ENCODE results near the gene HOXA4. TPM values are rescaled to one million over a fixed set of nuclear protein-coding genes. Genes with fewer than 3 reads are reported as not detected.

Gene HOXA4
- total RNA-seq, 3 donors from 2014 or later, result 0.14 TPM; not detected in 2

DNA sequence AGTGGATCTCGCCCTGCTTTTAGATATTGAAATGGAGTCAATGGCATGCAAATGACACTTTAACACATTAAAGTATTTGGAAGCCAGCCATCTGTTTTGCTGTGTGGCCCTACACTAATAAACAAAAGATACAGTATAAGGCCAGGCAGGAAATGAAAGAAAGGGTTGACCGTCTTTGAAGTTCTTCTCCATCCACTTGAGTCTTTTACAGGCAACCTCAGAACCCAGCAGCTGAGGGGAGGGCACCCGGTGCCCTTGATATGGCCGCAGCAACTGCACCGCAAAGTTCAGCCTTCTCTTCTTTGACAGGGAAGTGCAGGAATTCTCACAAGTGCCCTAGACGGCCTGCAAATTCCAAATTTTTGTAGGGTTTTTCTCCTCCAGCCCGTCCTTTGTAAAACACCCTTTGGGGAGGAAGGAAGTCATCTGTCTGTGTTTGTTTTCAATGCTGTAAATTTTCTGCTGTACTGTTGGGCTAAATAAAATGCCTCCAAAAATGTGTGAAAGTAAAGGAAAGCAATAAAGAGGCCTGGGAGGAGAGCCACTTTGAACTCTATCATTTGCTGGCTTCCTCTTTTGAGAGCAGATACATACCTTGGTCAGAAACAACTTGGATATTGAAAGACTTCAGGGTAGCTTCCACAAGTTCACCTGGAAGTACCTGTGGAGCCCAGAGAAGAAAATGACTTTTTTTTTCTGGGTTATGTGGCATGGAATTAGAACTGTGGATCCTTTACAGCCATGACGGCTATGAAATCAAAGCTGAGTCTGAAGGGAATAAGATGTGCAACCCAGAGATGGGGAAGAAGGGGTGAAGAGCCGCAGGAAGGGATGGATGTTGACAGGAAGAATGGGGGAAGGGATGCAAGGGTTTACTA, 38.4 kb downstream of the HOXA4 start:
- Mint-ChIP-seq H3K4me3 (no peak overlapping the region), H3K36me3 (ENCODE audit: insufficient read depth) (no peaks in the 10 kb centered on the region), H3K9me3 (no peaks in the 10 kb centered on the region), H3K27me3 (ENCODE audit: low read depth) (peaks cover 80% of the 10 kb centered on the region), H3K4me1 (ENCODE audit: low read depth) (peaks cover 12% of the 10 kb centered on the region)
- ATAC-seq (no peak), DNase-seq (no peak)

DNA sequence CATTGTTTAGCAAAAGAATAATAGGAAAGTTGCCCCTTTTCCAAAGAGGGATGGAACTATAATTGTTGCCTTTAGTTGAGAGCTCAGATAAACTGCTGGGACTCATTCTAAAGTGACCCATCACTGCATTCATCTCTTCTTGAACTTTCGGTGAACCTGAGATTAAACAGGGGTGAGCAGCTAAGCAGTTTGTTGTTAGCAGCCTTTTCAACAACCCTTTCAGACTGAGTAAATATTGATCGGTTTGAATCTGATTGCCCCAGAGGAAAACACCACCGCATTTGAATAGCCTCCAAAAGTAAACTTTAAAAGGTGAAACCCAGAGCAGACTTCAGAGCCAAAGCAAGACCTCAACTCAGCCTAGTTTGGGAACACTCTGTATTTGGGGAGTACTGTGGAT, 39.5 kb downstream of the HOXA4 start:
- no peak overlapping the region for H3K4me3 Mint-ChIP-seq
- H3K4me1 Mint-ChIP-seq (ENCODE audit: low read depth), result peaks cover 10% of the 10 kb centered on the region
- DNase-seq (no peak), ATAC-seq (no peak)
- H3K36me3 Mint-ChIP-seq (ENCODE audit: insufficient read depth), result no peaks in the 10 kb centered on the region
- peaks cover 84% of the 10 kb centered on the region for H3K27me3 Mint-ChIP-seq (ENCODE audit: low read depth)
- H3K9me3 Mint-ChIP-seq, result no peaks in the 10 kb centered on the region

- peaks cover 3% of the 10 kb centered on the region for H3K4me1 Mint-ChIP-seq (ENCODE audit: low read depth)
- H3K9me3 Mint-ChIP-seq, result no peaks in the 10 kb centered on the region
- peaks cover 73% of the 10 kb centered on the region for H3K27me3 Mint-ChIP-seq (ENCODE audit: low read depth)
- DNase-seq (no peak), ATAC-seq (peak in 1 of 2 donors; percentile 18)
- no peak overlapping the region for H3K4me3 Mint-ChIP-seq
- H3K36me3 Mint-ChIP-seq (ENCODE audit: insufficient read depth), result no peaks in the 10 kb centered on the region
Measured at GRCh38 chr7:27088002-27088922, 42.3 kb downstream of the HOXA4 start.

DNA sequence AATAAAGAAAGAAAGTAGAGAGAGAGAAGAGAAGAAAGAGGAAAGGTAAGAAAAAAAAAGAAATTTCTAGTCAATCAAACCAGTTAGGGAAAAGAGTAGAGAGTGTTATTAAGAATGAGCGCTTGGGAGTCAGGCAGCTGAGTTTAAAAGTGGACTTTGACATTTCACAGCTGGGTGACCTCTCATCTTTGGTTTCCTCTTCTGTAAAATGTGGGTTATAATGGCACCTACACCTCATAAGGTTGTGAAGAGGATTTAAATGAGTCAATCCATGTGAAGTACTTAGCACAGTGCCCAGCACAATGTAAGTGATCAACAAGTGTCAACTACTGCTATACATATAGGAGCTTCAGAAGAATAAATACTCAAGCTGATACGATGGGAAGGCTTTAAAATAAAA, 46.9 kb downstream of the HOXA4 start:
- ATAC-seq (no peak), DNase-seq (no peak)
- H3K4me3 Mint-ChIP-seq, result no peak overlapping the region

GRCh38 chr7:27082171-27082570, 48.4 kb downstream of the HOXA4 start:
- H3K9me3 Mint-ChIP-seq, result no peaks in the 10 kb centered on the region
- peaks cover 16% of the 10 kb centered on the region for H3K27me3 Mint-ChIP-seq (ENCODE audit: low read depth)
- ATAC-seq (no peak), DNase-seq (no peak)
- H3K4me1 Mint-ChIP-seq (ENCODE audit: low read depth), result no peaks in the 10 kb centered on the region
- H3K4me3 Mint-ChIP-seq, result no peak overlapping the region
- H3K36me3 Mint-ChIP-seq (ENCODE audit: insufficient read depth), result no peaks in the 10 kb centered on the region

More for the DNA sequence above, 46.9 kb downstream of the HOXA4 start:
- Mint-ChIP-seq H3K9me3 (no peaks in the 10 kb centered on the region), H3K4me1 (ENCODE audit: low read depth) (peaks cover 3% of the 10 kb centered on the region), H3K27me3 (ENCODE audit: low read depth) (peaks cover 29% of the 10 kb centered on the region), H3K36me3 (ENCODE audit: insufficient read depth) (no peaks in the 10 kb centered on the region)

GRCh38 chr7:27080844-27081436, 49.6 kb downstream of the HOXA4 start:
- Mint-ChIP-seq H3K4me1 (ENCODE audit: low read depth) (no peaks in the 10 kb centered on the region), H3K27me3 (ENCODE audit: low read depth) (peaks cover 11% of the 10 kb centered on the region), H3K9me3 (no peaks in the 10 kb centered on the region), H3K36me3 (ENCODE audit: insufficient read depth) (no peaks in the 10 kb centered on the region), H3K4me3 (no peak overlapping the region)
- DNase-seq, result no peak
- no peak for ATAC-seq

DNA sequence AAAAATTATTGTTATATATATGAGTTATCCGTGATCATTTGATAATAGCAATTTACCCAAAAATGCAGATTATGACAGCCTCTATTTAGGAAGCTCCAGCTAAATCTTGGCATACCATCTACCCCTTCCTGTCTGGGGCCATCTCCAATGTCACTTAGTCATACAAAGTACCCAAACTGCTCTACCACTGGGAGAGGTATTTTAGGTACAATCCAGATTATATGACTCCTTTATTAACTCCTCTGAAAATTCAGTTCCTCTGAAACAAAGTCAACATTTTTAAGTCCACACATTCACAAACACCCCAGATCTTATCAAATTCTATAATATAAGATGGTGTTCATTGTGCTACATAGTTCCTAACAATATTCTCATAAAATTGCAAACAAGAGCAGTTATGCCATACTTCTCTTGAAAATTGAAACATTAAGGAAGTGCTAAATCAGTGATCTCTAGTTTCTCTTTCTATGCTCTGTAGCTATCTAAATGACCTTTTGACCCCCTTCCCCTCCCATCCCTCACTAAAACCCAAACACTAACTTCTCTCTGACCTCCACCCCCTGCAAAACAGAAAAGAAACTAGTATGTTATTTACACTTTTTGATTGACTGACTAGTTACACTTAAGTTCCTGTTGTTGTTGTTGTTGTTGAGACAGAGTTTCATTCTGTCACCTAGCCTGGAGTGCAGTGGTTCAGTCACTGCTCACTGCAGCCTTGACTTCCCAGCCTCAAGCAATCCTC, 51.2 kb downstream of the HOXA4 start:
- H3K9me3 Mint-ChIP-seq, result no peaks in the 10 kb centered on the region
- DNase-seq (no peak), ATAC-seq (no peak)
- H3K4me3 Mint-ChIP-seq, result no peak overlapping the region
- H3K4me1 Mint-ChIP-seq (ENCODE audit: low read depth), result no peaks in the 10 kb centered on the region
- peaks cover 13% of the 10 kb centered on the region for H3K27me3 Mint-ChIP-seq (ENCODE audit: low read depth)
- no peaks in the 10 kb centered on the region for H3K36me3 Mint-ChIP-seq (ENCODE audit: insufficient read depth)

DNA sequence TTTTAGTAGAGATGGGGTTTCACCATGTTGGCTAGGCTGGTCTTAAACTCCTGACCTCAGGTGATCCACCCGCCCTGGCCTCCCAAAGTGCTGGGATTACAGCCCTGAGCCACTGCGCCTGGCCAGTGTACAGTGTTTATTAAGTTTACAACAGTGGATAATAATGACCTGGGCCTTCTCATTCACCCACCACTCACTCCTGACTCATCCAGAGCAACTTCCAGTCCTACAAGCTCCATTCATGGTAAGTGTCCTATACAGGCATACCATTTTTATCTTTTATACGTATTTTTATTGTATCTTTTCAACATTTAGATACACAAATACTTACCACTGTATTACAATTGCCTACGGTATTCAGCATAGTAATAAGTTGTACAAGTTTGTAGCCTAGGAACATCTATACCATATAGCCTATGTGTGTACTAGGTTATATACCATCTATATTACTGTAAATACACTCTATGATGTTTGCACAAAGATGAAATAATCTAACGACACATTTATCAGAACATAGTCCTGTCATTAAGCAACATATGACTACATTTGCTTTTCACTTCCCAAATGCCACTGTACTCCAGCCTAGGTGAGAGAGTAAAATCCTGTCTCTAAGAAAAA, 51.8 kb downstream of the HOXA4 start:
- ATAC-seq (no peak), DNase-seq (no peak)
- Mint-ChIP-seq H3K4me3 (no peak overlapping the region), H3K4me1 (ENCODE audit: low read depth) (no peaks in the 10 kb centered on the region), H3K9me3 (no peaks in the 10 kb centered on the region), H3K27me3 (ENCODE audit: low read depth) (peaks cover 9% of the 10 kb centered on the region), H3K36me3 (ENCODE audit: insufficient read depth) (no peaks in the 10 kb centered on the region)

Other genes with a start within 250 kb of the HOXA4 start
- under 1 TPM; 0.11 to 0.33 (median 0.28) TPM for gene HOXA1, start 34.8 kb downstream of the HOXA4 start, total RNA-seq
- gene HOXA2, start 28.1 kb downstream of the HOXA4 start, total RNA-seq, result not detected
- gene HOXA5, start 12.9 kb upstream of the HOXA4 start, total RNA-seq, result not detected
- not detected for gene HOXA6, start 17.0 kb upstream of the HOXA4 start, total RNA-seq
- gene HOXA3, start 21.8 kb upstream of the HOXA4 start, total RNA-seq, result not detected
- gene HOXA7, start 25.9 kb upstream of the HOXA4 start, total RNA-seq, result not detected
- under 1 TPM in 2 of 3 donors, not detected in 1; 0.28 to 0.76 TPM for gene HOXA9, start 34.8 kb upstream of the HOXA4 start, total RNA-seq
- gene HOXA10, start 43.6 kb upstream of the HOXA4 start, total RNA-seq, result under 1 TPM; 0.08 to 0.14 (median 0.10) TPM
- gene HOXA11, start 54.5 kb upstream of the HOXA4 start, total RNA-seq, result not detected
- not detected for gene HOXA13, start 69.3 kb upstream of the HOXA4 start, total RNA-seq
- not detected for gene EVX1, start 112.0 kb upstream of the HOXA4 start, total RNA-seq

Data from activated T-cell treated with anti-CD3 and anti-CD28 coated beads, Interleukin-2, amount 50 U/mL, for 4 hours (primary cell).